SK-N-SH treated with all-trans-retinoic acid at 6 μM for 48 hours (cell line): ENCODE data around the gene TSC2.
A peak's percentile ranks its signal among the peaks of the same experiment; 100 is the strongest.

Experiments
- ATAC-seq: fragments of 200-7000 bp; cut with Tn5 transposase; 3 replicates; pipeline ENCODE4 v1.9.1; 2020; ENCODE audit warnings: mild to moderate bottlenecking, moderate library complexity
- ARNTL ChIP-seq: fragments of 450-650 bp; formaldehyde crosslinking; IDR thresholded peaks from 2 replicates; pipeline ENCODE4 v1.5.0; 2020; ENCODE audit warnings: low read depth, mild to moderate bottlenecking, moderate library complexity, borderline replicate concordance
- BACH2 ChIP-seq: fragments of 250-450 bp; sonication (Bioruptor Pico); IDR thresholded peaks from 2 replicates; pipeline ENCODE4 v1.9.0; 2021; ENCODE audit warnings: mild to moderate bottlenecking, borderline replicate concordance
- CREB5 ChIP-seq: fragments of 250-450 bp; sonication (Bioruptor Pico); IDR thresholded peaks from 2 replicates; pipeline ENCODE4 v1.5.1; 2020; ENCODE audit warnings: low read depth, mild to moderate bottlenecking, moderate library complexity
- CSDC2 ChIP-seq: fragments of 250-450 bp; sonication (Bioruptor Pico); IDR thresholded peaks from 2 replicates; pipeline ENCODE4 v1.5.0; 2020; ENCODE audit warnings: mild to moderate bottlenecking, moderate library complexity
- CSRNP3 ChIP-seq: fragments of 250-450 bp; sonication (Bioruptor Pico); IDR thresholded peaks from 2 replicates; pipeline ENCODE4 v1.5.1; 2021; ENCODE audit warnings: mild to moderate bottlenecking, moderate library complexity
- ESRRG ChIP-seq: fragments of 250-450 bp; sonication (Bioruptor Pico); IDR thresholded peaks from 2 replicates; pipeline ENCODE4 v1.6.1; 2021; ENCODE audit warnings: mild to moderate bottlenecking
- GLIS3 ChIP-seq: fragments of 250-450 bp; sonication (Bioruptor Pico); IDR thresholded peaks from 2 replicates; pipeline ENCODE4 v1.5.0; 2020; ENCODE audit warnings: mild to moderate bottlenecking, moderate library complexity
- ISL1 ChIP-seq: fragments of 250-450 bp; sonication (Bioruptor Pico); IDR thresholded peaks from 2 replicates; pipeline ENCODE4 v2.1.2; 2022; ENCODE audit warnings: mild to moderate bottlenecking, moderate library complexity
- OSR1 ChIP-seq: fragments of 250-450 bp; sonication (Bioruptor Pico); IDR thresholded peaks from 2 replicates; pipeline ENCODE4 v1.8.0; 2022; ENCODE audit warnings: moderate library complexity, mild to moderate bottlenecking, inconsistent platforms
- PATZ1 ChIP-seq: fragments of 250-450 bp; sonication (Bioruptor Pico); IDR thresholded peaks from 2 replicates; pipeline ENCODE4 v1.8.0; 2020; ENCODE audit warnings: mild to moderate bottlenecking, moderate library complexity, borderline replicate concordance
- POU6F1 ChIP-seq: fragments of 250-450 bp; sonication (Bioruptor Pico); IDR thresholded peaks from 2 replicates; pipeline ENCODE4 v1.8.0; 2021; ENCODE audit warnings: low read depth, mild to moderate bottlenecking, moderate library complexity, borderline replicate concordance
- SNAI2 ChIP-seq: fragments of 250-450 bp; sonication (Bioruptor Pico); IDR thresholded peaks from 2 replicates; pipeline ENCODE4 v1.5.0; 2020; ENCODE audit warnings: mild to moderate bottlenecking, moderate library complexity
- TCF4 ChIP-seq: fragments of 250-450 bp; sonication (Bioruptor Pico); IDR thresholded peaks from 2 replicates; pipeline ENCODE4 v1.8.0; 2021; ENCODE audit warnings: mild to moderate bottlenecking, moderate library complexity, borderline replicate concordance
- TOX ChIP-seq: fragments of 250-450 bp; sonication (Bioruptor Pico); IDR thresholded peaks from 2 replicates; pipeline ENCODE4 v1.8.0; 2021; ENCODE audit warnings: mild to moderate bottlenecking, moderate library complexity, borderline replicate concordance
- TSHZ2 ChIP-seq: fragments of 250-450 bp; sonication (Bioruptor Pico); IDR thresholded peaks from 2 replicates; pipeline ENCODE4 v1.5.0; 2020; ENCODE audit warnings: mild to moderate bottlenecking, moderate library complexity
- ZC3H10 ChIP-seq: fragments of 250-450 bp; sonication (Bioruptor Pico); IDR thresholded peaks from 2 replicates; pipeline ENCODE4 v1.5.1; 2021; ENCODE audit warnings: mild to moderate bottlenecking, moderate library complexity
- ZFP3 ChIP-seq: fragments of 250-450 bp; sonication (Bioruptor Pico); IDR thresholded peaks from 2 replicates; pipeline ENCODE4 v1.5.0; 2020; ENCODE audit warnings: mild to moderate bottlenecking, moderate library complexity
- ZFP30 ChIP-seq: fragments of 450-650 bp; formaldehyde crosslinking; IDR thresholded peaks from 2 replicates; pipeline ENCODE4 v1.5.0; 2022; ENCODE audit warnings: mild to moderate bottlenecking, moderate library complexity
- ZNF565 ChIP-seq: fragments of 450-650 bp; formaldehyde crosslinking; conservative IDR thresholded peaks from 2 replicates; pipeline ENCODE4 v1.5.0; 2020; ENCODE audit warnings: low read depth, mild to moderate bottlenecking, moderate library complexity
- ZNF70 ChIP-seq: fragments of 450-650 bp; formaldehyde crosslinking; IDR thresholded peaks from 2 replicates; pipeline ENCODE4 v1.5.0; 2020; ENCODE audit warnings: mild to moderate bottlenecking, moderate library complexity
- ZNF8 ChIP-seq: fragments of 450-650 bp; formaldehyde crosslinking; IDR thresholded peaks from 2 replicates; pipeline ENCODE4 v1.5.0; 2020; ENCODE audit warnings: mild to moderate bottlenecking, moderate library complexity

The TSC2 gene

GRCh38 chr16:2002406-2003230, 45.2 kb upstream of the TSC2 start (continued):
- TF ChIP-seq CSRNP3 (CRISPR knock-in tag) = no peak
- TF ChIP-seq, all 23 proteins: peak for 0

GRCh38 chr16:2003231-2003826, 44.5 kb upstream of the TSC2 start:
- TF ChIP-seq ZC3H10 (CRISPR knock-in tag) (no peak), TOX (CRISPR knock-in tag) (no peak), ZNF565 (no peak), SNAI2 (CRISPR knock-in tag) (no peak), ZNF70 (CRISPR knock-in tag) (no peak), OSR1 (CRISPR knock-in tag) (no peak), ARNTL (CRISPR knock-in tag) (no peak), CSRNP3 (CRISPR knock-in tag) (no peak), ZFP3 (CRISPR knock-in tag) (no peak), CREB5 (no peak), CSDC2 (CRISPR knock-in tag) (no peak), TCF4 (CRISPR knock-in tag) (no peak), TSHZ2 (CRISPR knock-in tag) (no peak), ISL1 (CRISPR knock-in tag) (no peak), ESRRG (no peak), GLIS3 (CRISPR knock-in tag) (no peak), ZFP30 (CRISPR knock-in tag) (no peak), ZNF8 (CRISPR knock-in tag) (no peak)
- no peak for ATAC-seq

GRCh38 chr16:2003827-2004641, 43.8 kb upstream of the TSC2 start:
- ATAC-seq = peak; percentile 91
- TF ChIP-seq SNAI2 (CRISPR knock-in tag) = no peak
- TF ChIP-seq POU6F1 = no peak
- TF ChIP-seq BACH2 = no peak
- TF ChIP-seq ZC3H10 (CRISPR knock-in tag) = no peak
- no peak for TF ChIP-seq TCF4 (CRISPR knock-in tag)
- TF ChIP-seq PATZ1 (CRISPR knock-in tag) = no peak
- TF ChIP-seq CSDC2 (CRISPR knock-in tag) = no peak
- no peak for TF ChIP-seq ARNTL (CRISPR knock-in tag)
- no peak for TF ChIP-seq ZNF70 (CRISPR knock-in tag)
